Measurements from ENCODE around the gene KCTD21.
"Not testable (repeated sequence)": the region's sequence is repeated elsewhere in the genome, so short reads cannot be mapped to it uniquely, and the experiment has no call there.

Gene KCTD21

DNA sequence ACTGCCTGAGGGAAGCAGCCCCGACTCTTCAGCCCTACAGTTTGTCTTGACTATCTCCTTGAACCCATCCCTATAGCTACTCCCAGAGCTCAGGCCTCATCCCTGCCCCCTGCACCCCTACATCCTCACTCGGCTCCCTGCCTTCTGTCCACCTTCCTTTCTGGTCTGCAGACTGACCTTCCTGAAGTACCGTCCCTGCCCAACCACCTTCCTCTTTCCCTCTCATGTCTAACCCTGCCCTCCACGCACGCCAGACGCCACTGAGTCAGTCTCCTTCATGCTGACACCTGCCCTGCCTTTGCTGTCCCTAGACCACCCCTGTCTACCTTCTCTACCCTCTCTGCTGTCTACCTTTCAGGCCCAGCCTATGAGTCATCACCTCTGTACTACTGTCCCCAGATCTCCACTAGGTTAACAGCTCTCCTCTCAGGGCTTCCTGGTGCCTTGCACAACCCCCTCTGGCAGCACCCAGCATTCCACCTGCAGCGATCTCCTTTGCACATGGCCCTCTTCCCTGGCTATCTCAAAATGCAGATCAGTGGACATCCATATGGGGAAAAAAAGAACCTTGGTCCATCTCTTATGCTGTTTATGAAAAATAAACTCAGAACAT is 8.9 kb downstream of the KCTD21 start:
- in situ Hi-C loops (cut with HindIII; ENCODE audit: low sequenced_read_pairs) = no loop called here

DNA sequence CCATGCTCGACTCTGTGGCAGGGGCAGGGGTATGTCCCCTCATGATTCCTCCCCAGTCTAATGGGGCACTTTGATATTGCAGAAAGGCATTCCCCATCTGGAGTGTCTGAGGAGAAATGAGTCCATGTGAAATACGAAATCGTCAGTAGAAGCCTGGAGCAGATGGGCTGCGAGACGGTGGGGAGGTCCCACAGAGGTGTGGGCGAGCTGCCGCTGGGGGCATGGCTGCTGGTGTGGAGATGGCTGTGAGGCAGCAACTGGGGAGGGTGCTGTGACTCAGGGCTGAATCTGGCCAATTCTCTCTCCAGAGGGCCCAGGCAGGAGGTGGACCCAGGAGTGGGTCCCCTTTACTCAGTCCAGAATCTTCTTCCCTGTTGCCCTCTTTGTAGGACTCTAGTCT is 11.2 kb downstream of the KCTD21 start:
- in situ Hi-C loops (cut with HindIII; ENCODE audit: low sequenced_read_pairs) = no loop called here

DNA sequence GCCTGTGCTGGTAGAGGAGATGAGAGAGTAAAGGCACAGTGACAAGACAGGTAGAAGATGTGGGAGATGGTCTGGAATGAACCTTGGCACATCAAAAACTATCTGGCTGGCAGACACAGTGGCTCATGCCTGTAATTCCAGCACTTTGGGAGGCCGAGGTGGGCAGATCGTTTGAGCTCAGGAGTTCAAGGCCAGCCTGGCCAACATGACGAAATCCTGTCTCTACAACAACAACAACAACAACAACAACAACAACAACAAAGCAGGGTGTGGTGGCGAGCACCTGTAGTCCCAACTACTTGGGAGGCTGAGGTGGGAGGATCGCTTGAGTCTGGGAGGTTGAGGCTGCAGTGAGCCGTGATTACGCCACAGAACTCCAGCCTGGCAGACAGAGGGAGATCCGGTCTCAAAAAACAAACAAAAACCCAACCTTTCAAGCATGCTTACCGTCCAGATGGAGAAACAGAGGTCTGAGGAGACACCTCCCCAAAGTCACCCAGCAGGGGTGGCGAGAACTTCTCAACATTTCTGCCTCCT is 11.8 kb downstream of the KCTD21 start:
- in situ Hi-C loops (cut with HindIII; ENCODE audit: low sequenced_read_pairs) = no loop called here

DNA sequence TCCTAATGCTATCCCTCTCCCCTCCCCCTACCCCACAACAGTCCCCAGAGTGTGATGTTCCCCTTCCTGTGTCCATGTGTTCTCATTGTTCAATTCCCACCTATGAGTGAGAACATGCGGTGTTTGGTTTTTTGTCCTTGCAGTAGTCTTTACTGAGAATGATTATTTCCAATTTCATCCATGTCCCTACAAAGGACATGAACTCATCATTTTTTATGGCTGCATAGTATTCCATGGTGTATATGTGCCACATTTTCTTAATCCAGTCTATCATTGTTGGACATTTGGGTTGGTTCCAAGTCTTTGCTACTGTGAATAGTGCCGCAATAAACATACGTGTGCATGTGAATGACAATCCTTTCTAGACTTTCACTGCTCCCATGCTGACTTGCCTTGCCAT is 12.6 kb downstream of the KCTD21 start:
- in situ Hi-C loops (cut with HindIII; ENCODE audit: low sequenced_read_pairs) = not testable (repeated sequence)

DNA sequence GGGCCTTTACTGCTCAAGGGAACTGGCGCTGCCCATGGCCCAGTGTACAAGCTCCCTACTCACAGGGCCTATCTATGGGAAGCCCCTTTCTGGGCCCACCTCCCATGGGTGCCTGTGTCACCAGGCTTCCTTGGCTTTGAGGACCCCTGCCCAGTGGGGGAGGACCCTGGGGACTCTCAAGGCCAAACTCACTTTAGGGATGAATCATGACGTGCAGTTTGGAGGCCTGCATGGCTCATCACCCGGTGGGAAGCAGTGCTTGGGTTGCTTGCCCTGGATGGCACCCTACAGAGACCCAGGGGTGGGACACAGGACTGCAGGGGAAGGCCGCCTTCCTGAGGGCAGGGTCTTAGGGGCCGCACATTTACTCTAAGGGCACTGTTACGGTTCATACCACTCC is 16.5 kb downstream of the KCTD21 start:
- in situ Hi-C loops (cut with HindIII; ENCODE audit: low sequenced_read_pairs) = no loop called here

DNA sequence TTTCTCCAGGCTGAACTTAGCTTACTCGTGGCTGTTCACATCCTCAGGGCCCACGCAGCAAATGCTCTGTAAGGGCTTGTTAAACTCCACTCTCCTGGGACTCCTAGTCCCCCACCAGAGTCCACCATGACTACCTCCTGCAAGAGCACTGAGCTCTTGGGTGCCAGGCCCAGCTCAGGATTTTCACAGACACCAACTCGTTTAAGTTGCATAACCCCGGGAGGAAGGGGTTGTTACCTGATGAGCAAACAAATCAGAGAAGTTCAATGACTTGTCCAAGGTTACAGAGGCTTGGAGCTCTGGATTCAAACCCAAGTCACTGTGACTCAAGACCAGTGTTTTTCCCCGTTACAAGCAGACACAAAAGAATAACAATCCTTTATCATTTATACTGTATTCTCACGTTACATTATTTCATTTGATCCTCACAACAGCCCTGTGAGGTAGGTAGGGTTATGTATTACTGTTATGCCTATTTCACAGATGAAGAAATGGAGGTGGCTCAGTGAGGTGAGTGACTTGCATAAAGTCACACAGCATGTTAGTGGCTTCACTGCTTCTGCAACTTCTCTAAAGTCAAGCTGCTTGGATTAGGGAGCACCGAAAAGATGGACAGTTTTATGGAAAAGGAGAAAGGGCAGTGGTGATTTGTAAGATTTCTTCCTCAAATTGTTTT is 17.4 kb downstream of the KCTD21 start:
- in situ Hi-C loops (cut with HindIII; ENCODE audit: low sequenced_read_pairs) = no loop called here

DNA sequence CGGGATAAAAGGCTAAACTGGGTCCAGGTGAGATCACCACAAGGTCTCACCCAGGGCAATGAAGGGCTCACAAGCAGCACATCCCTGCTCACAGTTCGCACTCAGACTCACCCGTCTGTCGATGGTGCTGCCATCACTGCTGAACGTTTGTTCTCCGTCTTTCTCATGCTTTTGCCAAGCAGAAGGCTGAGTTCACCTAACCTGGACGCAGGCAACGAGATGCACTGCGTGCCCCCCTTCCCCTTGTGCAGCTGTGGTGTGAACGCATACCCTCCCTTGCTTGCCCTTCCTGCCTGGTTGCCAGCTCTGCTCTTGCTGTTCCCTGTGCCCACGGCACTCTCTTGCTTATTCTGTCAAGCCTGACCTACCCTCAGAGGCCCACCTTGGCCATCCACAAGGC is 18.0 kb downstream of the KCTD21 start:
- in situ Hi-C loops (cut with HindIII; ENCODE audit: low sequenced_read_pairs) = no loop called here

DNA sequence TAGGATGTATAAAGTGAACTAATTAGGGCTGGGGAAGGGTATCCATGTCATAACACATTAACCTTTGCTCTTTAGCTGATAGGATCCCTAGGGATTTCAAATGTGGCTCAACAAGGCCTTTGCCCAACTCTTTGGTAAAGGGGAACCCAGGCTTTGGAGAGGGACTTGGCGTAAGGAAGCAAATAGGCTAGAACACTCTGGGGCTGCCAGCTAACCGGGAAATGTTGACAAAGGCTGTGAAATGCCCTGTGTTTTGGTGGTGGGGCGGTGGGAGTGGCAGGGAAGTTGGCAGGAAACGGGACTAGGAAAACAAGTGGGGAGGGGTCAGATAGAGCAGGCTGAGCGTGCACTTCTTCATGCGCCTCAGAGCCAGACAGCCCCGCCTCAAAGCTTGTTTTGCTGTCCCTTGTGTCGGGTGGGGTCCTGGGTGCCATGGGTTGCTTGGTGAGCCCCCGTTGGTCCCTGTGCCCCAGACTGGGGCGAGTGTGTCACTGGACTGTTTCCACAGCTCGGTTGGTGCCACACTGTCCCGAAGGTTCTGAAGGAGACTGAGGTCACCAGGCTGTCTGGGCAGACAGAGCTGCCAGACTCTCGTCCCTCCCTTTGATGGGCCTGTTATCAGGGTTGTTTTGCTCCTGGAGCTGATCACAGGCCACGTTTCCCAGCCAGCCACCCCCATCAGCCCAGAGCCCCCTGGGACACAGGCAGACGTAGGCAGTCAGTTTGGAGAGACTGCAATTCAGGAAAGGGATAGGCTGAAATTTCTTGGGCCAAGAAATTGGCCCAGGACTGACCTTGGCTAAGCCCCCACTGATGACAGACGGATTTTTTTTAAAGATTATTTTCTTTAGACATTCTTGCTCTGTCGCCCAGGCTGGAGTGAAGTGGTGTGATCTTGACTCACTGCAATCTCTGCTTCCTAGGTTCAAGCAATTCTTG is 19.6 kb downstream of the KCTD21 start:
- in situ Hi-C loops (cut with HindIII; ENCODE audit: low sequenced_read_pairs) = no loop called here

DNA sequence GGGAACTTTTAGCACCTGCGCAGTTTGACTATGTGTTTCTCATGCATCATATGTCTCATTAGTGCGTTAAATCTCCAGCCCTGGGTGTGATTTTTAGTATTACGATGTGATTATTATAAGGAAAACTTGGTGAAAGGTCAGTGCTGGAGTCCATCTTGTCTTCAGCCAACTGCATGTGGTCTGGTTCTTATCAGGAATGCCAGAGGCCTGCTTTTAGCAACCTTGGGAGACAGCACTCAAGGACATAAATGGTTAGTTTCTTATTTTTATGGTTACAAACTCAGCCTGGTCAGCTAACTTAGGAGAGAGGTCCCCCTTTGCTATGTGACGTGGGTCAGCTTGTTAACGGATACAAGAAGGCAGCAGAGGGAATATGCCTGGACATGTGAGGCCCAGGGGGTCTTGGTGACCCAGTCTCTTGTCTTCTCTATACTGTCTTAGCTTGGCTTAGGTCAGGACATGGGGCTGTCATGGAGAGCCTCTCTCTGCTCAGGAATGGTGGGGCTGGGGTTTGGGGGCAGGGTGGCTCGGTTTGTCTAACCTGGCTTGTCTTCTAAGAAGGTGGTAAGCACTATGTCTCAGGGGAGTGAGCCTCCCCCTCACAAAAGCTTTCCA is 21.5 kb downstream of the KCTD21 start:
- in situ Hi-C loops (cut with HindIII; ENCODE audit: low sequenced_read_pairs) = no loop called here

DNA sequence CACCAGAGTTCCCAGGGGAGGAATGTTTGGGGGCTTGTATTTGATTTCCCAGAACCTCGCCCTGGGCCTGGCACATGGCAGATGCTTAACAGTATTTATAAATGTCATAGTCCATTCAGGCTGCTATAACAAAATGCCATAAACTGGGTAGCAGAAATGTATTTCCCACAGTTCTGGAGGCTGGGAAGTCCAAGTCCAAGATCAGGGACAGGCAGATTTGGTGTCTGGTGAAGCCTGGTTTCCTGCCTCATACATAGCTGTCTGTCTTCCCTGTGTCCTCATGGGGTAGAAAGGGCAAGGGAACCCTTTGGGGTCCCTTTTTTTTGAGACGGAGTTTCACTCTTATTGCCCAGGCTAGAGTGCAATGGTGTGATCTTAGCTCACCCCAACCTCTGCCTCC is 24.0 kb downstream of the KCTD21 start:
- in situ Hi-C loops (cut with HindIII; ENCODE audit: low sequenced_read_pairs) = no loop called here

DNA sequence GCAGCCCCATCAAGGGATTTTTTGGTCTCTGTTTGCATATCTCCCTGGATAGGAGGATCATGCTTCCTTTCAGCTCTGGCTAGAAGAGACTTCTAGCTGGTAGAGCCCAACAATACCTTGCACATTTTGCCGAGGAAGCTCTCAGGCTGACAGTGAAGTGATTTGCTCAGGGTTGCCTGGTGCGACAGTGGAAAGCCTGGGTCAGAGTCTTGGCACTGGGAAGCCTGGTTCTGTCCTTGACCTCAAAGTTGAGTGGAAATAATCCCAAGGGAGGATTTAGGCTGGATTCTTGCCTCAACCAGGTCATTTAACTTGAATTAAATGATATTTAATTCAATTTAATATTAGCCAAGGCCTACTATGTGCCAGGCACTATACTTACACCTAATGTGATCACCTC is 24.6 kb downstream of the KCTD21 start:
- in situ Hi-C loops (cut with HindIII; ENCODE audit: low sequenced_read_pairs) = no loop called here

DNA sequence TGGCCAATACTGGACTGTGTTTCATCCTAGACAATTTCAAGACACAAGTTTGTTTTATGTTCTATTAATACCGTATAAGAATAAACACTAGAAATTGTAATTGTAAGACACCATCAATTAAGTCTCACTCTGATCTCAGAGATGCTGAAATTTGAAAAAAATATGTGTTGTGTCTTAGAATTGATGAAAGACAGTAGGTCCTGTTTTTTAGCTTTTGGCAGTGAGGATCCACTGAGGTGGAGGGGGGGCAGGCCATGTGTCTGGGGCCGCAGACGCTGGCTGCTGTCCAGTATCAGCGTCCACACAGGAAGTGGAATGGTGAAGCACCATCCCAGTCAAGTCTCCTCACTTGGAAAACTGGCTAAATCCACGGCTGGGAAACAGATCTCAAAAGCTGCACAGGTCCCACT is 26.5 kb downstream of the KCTD21 start:
- in situ Hi-C loops (cut with HindIII; ENCODE audit: low sequenced_read_pairs) = no loop called here

DNA sequence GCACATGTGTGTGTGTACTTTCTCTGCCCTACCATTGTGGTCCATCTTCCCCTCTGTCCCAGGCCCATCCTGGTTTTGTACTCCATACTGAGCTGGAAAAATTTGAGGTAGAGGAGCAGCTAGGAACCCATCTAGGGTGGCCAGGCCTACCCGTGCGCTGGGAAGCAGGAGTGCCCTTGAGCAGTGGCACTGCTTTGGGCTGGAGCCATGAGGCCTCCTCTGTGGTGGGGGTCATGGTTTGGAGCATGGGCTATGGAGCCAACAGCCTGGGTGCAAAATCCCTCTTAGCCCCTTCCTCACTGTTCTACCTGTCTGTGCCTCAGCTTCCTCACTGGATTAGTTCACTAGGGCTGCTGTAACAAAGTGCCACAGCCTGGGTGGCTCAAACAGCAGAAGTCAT is 27.1 kb downstream of the KCTD21 start:
- in situ Hi-C loops (cut with HindIII; ENCODE audit: low sequenced_read_pairs) = no loop called here

DNA sequence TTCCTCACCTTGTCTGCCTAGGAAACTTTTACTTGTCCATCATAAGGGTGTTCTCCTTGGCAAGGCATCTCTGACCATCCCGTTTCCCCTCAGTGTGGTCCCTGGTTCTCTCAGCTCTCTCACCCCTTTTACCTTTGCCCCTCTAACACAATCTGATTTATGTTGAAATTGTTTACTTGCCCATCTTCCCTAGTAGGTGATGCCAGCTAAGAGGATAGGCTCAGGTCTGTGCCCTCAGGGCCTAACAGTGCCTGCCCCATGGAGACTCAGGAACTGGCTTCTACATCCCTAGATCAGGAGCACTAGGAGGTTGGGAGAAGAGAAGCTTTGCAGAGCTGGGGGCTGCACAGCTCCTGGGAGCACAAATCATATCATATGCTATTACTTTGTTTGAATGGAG is 27.9 kb downstream of the KCTD21 start:
- in situ Hi-C loops (cut with HindIII; ENCODE audit: low sequenced_read_pairs) = no loop called here

DNA sequence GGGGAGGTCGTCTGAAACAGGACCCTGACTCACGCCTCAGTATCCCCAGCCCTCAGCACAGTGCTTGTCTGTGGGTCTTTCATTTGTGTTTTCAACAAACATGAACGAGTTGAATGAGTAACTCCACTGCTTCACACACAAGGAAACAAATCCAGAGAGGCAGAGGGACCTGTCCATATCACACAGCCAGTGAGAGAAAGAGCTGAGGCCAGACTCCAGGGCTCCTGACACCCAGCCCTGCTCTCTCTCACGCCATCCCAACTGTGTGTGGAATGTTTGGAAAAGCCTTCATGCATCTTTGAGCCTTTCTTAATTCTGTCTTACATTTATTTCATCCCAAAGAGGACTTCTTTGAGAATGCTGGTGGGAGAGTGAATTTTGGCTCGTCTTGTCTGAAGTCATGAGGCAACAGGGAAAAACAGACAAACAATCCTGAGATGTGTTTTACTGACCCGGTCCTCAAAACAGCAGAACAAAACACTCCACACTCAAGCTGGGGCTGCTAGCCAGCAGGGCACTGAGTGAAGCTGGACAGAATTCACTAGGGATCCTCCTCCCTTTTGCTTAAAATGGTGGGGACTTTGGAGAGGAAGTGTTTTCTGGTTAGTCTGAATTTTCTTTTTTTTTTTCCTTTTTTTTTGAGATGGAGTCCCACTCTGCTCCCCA is 29.3 kb downstream of the KCTD21 start:
- in situ Hi-C loops (cut with HindIII; ENCODE audit: low sequenced_read_pairs) = no loop called here

DNA sequence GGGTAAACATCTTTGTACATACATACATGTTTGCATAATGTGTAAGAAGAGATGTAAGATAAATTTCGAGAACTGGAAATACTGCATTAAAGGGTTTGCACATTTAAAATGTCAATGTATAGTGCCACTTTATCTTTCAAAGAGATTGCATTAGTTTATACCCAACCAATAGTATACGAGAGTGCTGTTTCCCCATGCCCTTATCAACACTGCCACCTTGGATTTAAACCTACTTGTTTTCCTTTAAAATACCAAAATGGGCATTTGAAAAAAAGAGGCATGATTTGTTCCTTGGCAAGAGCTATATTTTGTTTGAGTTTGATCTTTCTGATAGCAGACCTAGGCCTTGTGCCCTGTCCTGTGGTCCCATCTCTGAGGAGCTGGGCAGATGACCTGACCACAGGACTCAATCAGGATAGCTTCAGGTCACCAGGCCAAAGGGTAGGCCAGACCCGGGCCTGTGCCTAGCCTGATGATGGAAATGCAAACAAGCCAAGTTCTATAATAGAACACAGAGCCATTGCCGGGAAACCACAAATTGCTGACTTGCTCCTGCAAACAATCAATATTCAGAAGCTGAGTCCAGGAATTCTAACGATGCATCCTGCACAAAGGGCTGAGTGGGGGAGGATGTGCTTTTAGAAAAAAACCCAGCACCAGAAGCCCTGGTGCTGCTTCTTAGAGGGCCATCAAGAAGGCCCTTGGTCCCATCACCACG is 32.1 kb downstream of the KCTD21 start:
- in situ Hi-C loops (cut with HindIII; ENCODE audit: low sequenced_read_pairs) = no loop called here

DNA sequence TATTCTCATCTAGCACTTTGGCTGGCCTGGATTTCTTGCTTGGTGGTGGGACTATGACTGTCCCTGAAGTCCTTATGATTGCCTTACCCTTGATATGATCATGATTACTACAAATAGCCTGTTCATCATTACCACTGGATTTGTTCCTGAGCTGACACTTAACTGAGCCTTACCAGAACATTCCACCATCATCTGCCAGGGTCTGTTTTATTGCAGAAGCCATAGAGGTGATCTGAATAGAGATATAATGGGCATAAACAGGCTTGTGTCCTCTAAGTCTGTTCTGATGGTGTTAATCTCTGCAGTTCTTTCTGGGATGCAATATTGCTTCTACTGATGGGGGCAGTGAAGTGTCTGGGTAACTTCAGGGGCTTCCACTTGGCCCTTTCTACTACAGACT is 36.6 kb downstream of the KCTD21 start:
- in situ Hi-C loops (cut with HindIII; ENCODE audit: low sequenced_read_pairs) = no loop called here

DNA sequence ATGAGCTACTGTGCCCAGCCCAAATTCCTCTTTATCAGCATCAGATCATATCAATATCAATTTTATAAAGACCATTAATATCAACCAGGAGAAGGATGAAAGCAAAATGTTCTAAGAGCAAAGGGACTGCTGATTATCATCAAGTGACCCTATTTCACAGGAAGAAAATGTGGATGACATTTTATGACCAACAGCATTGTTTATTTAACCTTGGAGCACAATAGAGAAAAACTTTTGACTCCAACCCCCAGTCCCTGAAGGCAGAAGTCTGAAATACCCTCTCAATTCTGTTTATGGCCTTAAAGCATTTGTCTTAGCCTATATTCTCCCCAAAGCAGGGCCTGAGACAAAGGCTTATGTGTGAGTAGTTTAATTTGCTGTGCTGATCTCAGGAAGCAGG is 37.7 kb downstream of the KCTD21 start:
- in situ Hi-C loops (cut with HindIII; ENCODE audit: low sequenced_read_pairs) = no loop called here

DNA sequence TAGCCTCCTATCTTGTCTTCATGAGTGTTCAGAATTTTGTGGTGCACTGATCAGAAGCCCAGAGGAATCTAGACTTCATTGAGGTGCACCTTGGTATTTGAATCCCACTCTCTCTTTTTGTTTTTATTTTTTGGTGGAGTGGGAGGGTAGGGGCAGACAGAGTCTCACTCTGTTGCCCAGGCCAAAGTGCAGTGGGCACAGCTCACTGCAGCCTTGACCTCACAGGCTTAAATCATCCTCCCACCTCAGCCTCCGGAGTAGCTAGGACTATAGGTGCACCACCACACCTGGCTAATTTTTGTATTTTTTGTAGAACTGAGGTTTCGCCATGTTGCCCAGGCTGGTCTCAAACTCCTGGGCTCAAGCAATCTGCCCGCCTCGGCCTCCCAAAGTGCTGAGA is 38.1 kb downstream of the KCTD21 start:
- in situ Hi-C loops (cut with HindIII; ENCODE audit: low sequenced_read_pairs) = no loop called here

DNA sequence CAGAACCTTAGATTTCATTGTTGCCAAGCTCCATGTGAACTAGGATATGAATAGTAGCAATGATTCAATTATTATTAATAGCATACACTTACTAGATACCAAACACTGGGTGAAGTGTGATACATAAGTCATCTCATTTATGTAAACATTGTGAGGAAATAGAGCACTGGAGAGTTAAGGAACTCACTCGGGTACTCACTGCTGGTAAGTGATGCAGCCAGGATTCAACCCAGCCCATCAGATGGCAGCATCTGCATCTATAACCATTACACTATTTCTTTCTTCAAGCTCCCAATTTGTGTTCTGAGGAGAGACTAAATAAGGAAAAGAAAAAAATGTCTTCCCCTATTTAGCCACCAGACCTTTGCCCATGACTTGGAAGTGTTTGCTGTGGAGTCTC is 38.8 kb downstream of the KCTD21 start:
- in situ Hi-C loops (cut with HindIII; ENCODE audit: low sequenced_read_pairs) = no loop called here
